ENCODE data around the gene EHD1. TPM values are rescaled to one million over a fixed set of nuclear protein-coding genes. Genes with fewer than 3 reads are reported as not detected.

EHD1 gene
- total RNA-seq, 1 donor from 2014 or later, result 216 TPM

GRCh38 chr11:64832467-64833197 lies 45.8 kb downstream of the EHD1 start:
- no peaks in the 10 kb centered on the region for H3K9me3 ChIP-seq
- H3K36me3 ChIP-seq, result no peaks in the 10 kb centered on the region
- no peak for DNase-seq (ENCODE audit: low spot score in 2 of 2)
- intact Hi-C loops (cut with DNase I), result no loop called here
- H3K27ac ChIP-seq, result no peak overlapping the region
- no peak for TF ChIP-seq CTCF (IDR thresholded peaks at IDR 0.05)
- H3K27me3 ChIP-seq, result no peaks in the 10 kb centered on the region
- H3K4me3 ChIP-seq, result no peak overlapping the region
- no peaks in the 10 kb centered on the region for H3K4me1 ChIP-seq

- TF ChIP-seq CTCF (IDR thresholded peaks at IDR 0.05), result no peak
- H3K9me3 ChIP-seq, result no peaks in the 10 kb centered on the region
- intact Hi-C loops (cut with DNase I), result no loop called here
- no peaks in the 10 kb centered on the region for H3K4me1 ChIP-seq
- H3K27me3 ChIP-seq, result no peaks in the 10 kb centered on the region
- H3K36me3 ChIP-seq, result no peaks in the 10 kb centered on the region
- no peak for DNase-seq (ENCODE audit: low spot score in 2 of 2)
- no peak overlapping the region for H3K4me3 ChIP-seq
- no peak overlapping the region for H3K27ac ChIP-seq
Observed at GRCh38 chr11:64831411-64831891, 47.0 kb downstream of the EHD1 start.

GRCh38 chr11:64829536-64830251 lies 48.7 kb downstream of the EHD1 start:
- Histone ChIP-seq H3K27ac (no peak overlapping the region), H3K36me3 (no peaks in the 10 kb centered on the region), H3K4me1 (no peaks in the 10 kb centered on the region), H3K9me3 (no peaks in the 10 kb centered on the region), H3K4me3 (no peak overlapping the region), H3K27me3 (no peaks in the 10 kb centered on the region)
- intact Hi-C loops (cut with DNase I), result no loop called here
- no peak for DNase-seq (ENCODE audit: low spot score in 2 of 2)
- TF ChIP-seq CTCF (IDR thresholded peaks at IDR 0.05), result no peak

GRCh38 chr11:64827451-64827839 lies 51.0 kb downstream of the EHD1 start:
- no peak overlapping the region for H3K27ac ChIP-seq
- H3K4me3 ChIP-seq, result no peak overlapping the region
- H3K9me3 ChIP-seq, result no peaks in the 10 kb centered on the region
- TF ChIP-seq CTCF (IDR thresholded peaks at IDR 0.05), result no peak
- no peaks in the 10 kb centered on the region for H3K27me3 ChIP-seq
- no peak for DNase-seq (ENCODE audit: low spot score in 2 of 2)
- H3K4me1 ChIP-seq, result no peaks in the 10 kb centered on the region
- H3K36me3 ChIP-seq, result no peaks in the 10 kb centered on the region
- intact Hi-C loops (cut with DNase I), result no loop called here

- H3K27ac ChIP-seq, result no peak overlapping the region
- no peaks in the 10 kb centered on the region for H3K36me3 ChIP-seq
- DNase-seq (ENCODE audit: low spot score in 2 of 2), result no peak
- H3K27me3 ChIP-seq, result no peaks in the 10 kb centered on the region
- intact Hi-C loops (cut with DNase I), result no loop called here
- TF ChIP-seq CTCF (IDR thresholded peaks at IDR 0.05), result no peak
- H3K9me3 ChIP-seq, result no peaks in the 10 kb centered on the region
- no peaks in the 10 kb centered on the region for H3K4me1 ChIP-seq
- no peak overlapping the region for H3K4me3 ChIP-seq
Observed at GRCh38 chr11:64826578-64827450, 51.6 kb downstream of the EHD1 start.
